ENCODE data around the gene DMPK.

GRCh38 chr19:45768655-45768983 lies 13.7 kb downstream of the DMPK start:
- no peak for TF ChIP-seq CTCF (IDR thresholded peaks at IDR 0.05)
- TF ChIP-seq ZFX (IDR thresholded peaks at IDR 0.05; ENCODE audit: borderline replicate concordance), result no peak
